OCI-LY7 (cell line): ENCODE data around the gene CACNA1B.
"Not testable (repeated sequence)": the region's sequence is repeated elsewhere in the genome, so short reads cannot be mapped to it uniquely, and the experiment has no call there.

Experiments
- EZH2phosphoT487 ChIP-seq: fragments of 200-600 bp; sonication (generic); IDR thresholded peaks from 2 replicates; pipeline ENCODE4 v1.6.1; 2018; ENCODE audit warnings: low read depth, borderline replicate concordance, mild to moderate bottlenecking, mixed run types, antibody characterized with exemption, low read length, moderate library complexity, mixed read lengths
- TF ChIP-seq, protein P1 (sequence below): fragments of 200-600 bp; sonication (generic); conservative IDR thresholded peaks from 2 replicates; pipeline ENCODE4 v1.5.1; 2014; ENCODE audit warnings: mild to moderate bottlenecking, antibody characterized with exemption, low read length, moderate library complexity, mixed read lengths

GRCh38 chr9:138147556-138147955 lies 270.0 kb downstream of the CACNA1B start:
- TF ChIP-seq, protein P1, sequence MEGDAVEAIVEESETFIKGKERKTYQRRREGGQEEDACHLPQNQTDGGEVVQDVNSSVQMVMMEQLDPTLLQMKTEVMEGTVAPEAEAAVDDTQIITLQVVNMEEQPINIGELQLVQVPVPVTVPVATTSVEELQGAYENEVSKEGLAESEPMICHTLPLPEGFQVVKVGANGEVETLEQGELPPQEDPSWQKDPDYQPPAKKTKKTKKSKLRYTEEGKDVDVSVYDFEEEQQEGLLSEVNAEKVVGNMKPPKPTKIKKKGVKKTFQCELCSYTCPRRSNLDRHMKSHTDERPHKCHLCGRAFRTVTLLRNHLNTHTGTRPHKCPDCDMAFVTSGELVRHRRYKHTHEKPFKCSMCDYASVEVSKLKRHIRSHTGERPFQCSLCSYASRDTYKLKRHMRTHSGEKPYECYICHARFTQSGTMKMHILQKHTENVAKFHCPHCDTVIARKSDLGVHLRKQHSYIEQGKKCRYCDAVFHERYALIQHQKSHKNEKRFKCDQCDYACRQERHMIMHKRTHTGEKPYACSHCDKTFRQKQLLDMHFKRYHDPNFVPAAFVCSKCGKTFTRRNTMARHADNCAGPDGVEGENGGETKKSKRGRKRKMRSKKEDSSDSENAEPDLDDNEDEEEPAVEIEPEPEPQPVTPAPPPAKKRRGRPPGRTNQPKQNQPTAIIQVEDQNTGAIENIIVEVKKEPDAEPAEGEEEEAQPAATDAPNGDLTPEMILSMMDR = not testable (repeated sequence)
- not testable (repeated sequence) for TF ChIP-seq EZH2phosphoT487
